A549 (cell line): ENCODE measurements around the gene FBXO11.

Experiments used
- CBX2 ChIP-seq: fragments of 200-600 bp; sonication (generic); IDR thresholded peaks from 2 replicates; pipeline ENCODE4 v1.6.1; 2016; ENCODE audit warnings: low read depth, mild to moderate bottlenecking, borderline replicate concordance
- CHD2 ChIP-seq: fragments of 150-350 bp; IDR thresholded peaks from 2 replicates; pipeline ENCODE4 v1.6.1; 2014; ENCODE audit warnings: low read length; ENCODE audit not compliant: partially characterized antibody
- CHD4 ChIP-seq: fragments of 200-600 bp; sonication (generic); IDR thresholded peaks from 2 replicates; pipeline ENCODE4 v1.6.1; 2016; ENCODE audit warnings: antibody characterized with exemption, mild to moderate bottlenecking, borderline replicate concordance
- CTCF ChIP-seq: fragments of >200 bp; sonication (Bioruptor Twin); formaldehyde crosslinking; IDR thresholded peaks from 3 replicates; pipeline ENCODE4 v1.5.1; 2016
- ELK1 ChIP-seq: fragments of 150-350 bp; IDR thresholded peaks from 2 replicates; pipeline ENCODE4 v1.6.1; 2014; ENCODE audit warnings: low read depth, mild to moderate bottlenecking, low read length
- EP300 ChIP-seq, 2 experiments: fragments of >200 bp; sonication (Bioruptor Twin); formaldehyde crosslinking; IDR thresholded peaks; 2 replicates in 1 of 2; 3 replicates in 1 of 2; pipeline ENCODE4 v1.6.1; 2016 to 2017
- MAX ChIP-seq: IDR thresholded peaks from 2 replicates; pipeline ENCODE4 v1.6.1; 2012
- PHF8 ChIP-seq: fragments of 200-600 bp; sonication (generic); IDR thresholded peaks from 2 replicates; pipeline ENCODE4 v1.6.1; 2016; ENCODE audit warnings: low read depth, mild to moderate bottlenecking, antibody characterized with exemption, moderate library complexity, borderline replicate concordance
- POLR2A ChIP-seq: IDR thresholded peaks from 2 replicates; pipeline ENCODE4 v1.6.1; 2012; ENCODE audit warnings: mild to moderate bottlenecking, low read length

- TF ChIP-seq POLR2A (no peak), CBX2 (no peak), EP300 (IDR thresholded peaks at IDR 0.05) (no peak), CTCF (no peak), PHF8 (no peak), ELK1 (no peak), MAX (no peak), CHD4 (no peak), CHD2 (no peak)
Measured at GRCh38 chr2:47888581-47889280, 17.6 kb downstream of the FBXO11 start.
